Calu3 (cell line): ENCODE results near the gene BCAS3. TPM values are rescaled to one million over a fixed set of nuclear protein-coding genes. Genes with fewer than 3 reads are reported as not detected.
"Not testable (repeated sequence)": the region's sequence is repeated elsewhere in the genome, so short reads cannot be mapped to it uniquely, and the experiment has no call there.

Experiments
- BruUV-seq: library from RNA; stranded (reverse); fragments of 400-500 nt; replicated peaks from 2 replicates; lab custom pipeline; 2021; lab: Mats Ljungman, UMichigan
- CTCF ChIA-PET: fragments of 300-600 bp; sonication (Branson Sonifier 250); formaldehyde crosslinking; loops from one replicate; lab custom pipeline; 2022; ENCODE audit warnings: antibody characterized with exemption; lab: Charles Lee
- DNase-seq: peaks from one replicate; pipeline ENCODE4 v3.0.0; 2022
- H3K27ac Mint-ChIP-seq: one replicate; pipeline ENCODE4 v1.8.0; 2022; ENCODE audit warnings: mixed read lengths; ENCODE audit not compliant: unreplicated experiment
- H3K27me3 Mint-ChIP-seq: one replicate; pipeline ENCODE4 v1.8.0; 2022; ENCODE audit warnings: mixed read lengths; ENCODE audit not compliant: unreplicated experiment
- H3K36me3 Mint-ChIP-seq: one replicate; pipeline ENCODE4 v1.8.0; 2022; ENCODE audit warnings: mild to moderate bottlenecking, moderate library complexity, mixed read lengths; ENCODE audit not compliant: insufficient read depth, unreplicated experiment
- H3K4me1 Mint-ChIP-seq: one replicate; pipeline ENCODE4 v1.8.0; 2022; ENCODE audit warnings: mild to moderate bottlenecking, low read depth, mixed read lengths; ENCODE audit not compliant: unreplicated experiment
- H3K4me3 Mint-ChIP-seq: one replicate; pipeline ENCODE4 v1.8.0; 2022; ENCODE audit warnings: mild to moderate bottlenecking, low read depth, moderate library complexity, mixed read lengths; ENCODE audit not compliant: unreplicated experiment
- H3K9me3 Mint-ChIP-seq: one replicate; pipeline ENCODE4 v1.8.0; 2022; ENCODE audit warnings: low read depth, mixed read lengths; ENCODE audit not compliant: unreplicated experiment
- CTCF ChIP-seq: fragments of 200-600 bp; IDR thresholded peaks from one replicate; pipeline ENCODE4 v1.8.0; 2022; ENCODE audit warnings: antibody characterized with exemption; ENCODE audit not compliant: unreplicated experiment
- intact Hi-C: fragments of 100-400 bp; cut with micrococcal nuclease; formaldehyde crosslinking; loops from one replicate; pipeline ENCODE4 v1.10.0; 2022; ENCODE audit not compliant: unreplicated experiment
- total RNA-seq: library from RNA; stranded (reverse); gene quantifications from 2 replicates; pipeline ENCODE4 v1.2.3, GENCODE V29; 2022

The BCAS3 gene
- total RNA-seq, 1 experiment from 2014 or later = 10.9 TPM

GRCh38 chr17:60864708-60865005, 187.0 kb downstream of the BCAS3 start:
- H3K9me3 Mint-ChIP-seq = no peaks in the 10 kb centered on the region
- TF ChIP-seq CTCF = no peak
- intact Hi-C loops = no loop called here
- H3K4me3 Mint-ChIP-seq = no peak overlapping the region
- no peaks in the 10 kb centered on the region for H3K4me1 Mint-ChIP-seq
- no peak for DNase-seq
- no peaks in the 10 kb centered on the region for H3K27me3 Mint-ChIP-seq
- no TSS peak for BruUV-seq
- CTCF ChIA-PET = interaction anchor here (0.9 kb wide), 1 partner anchor 13 kb away, joined by 3 read pairs; no protein-coding TSS in a partner anchor
- H3K36me3 Mint-ChIP-seq = no peaks in the 10 kb centered on the region
- no peak overlapping the region for H3K27ac Mint-ChIP-seq

- Mint-ChIP-seq H3K36me3 (no peaks in the 10 kb centered on the region), H3K27ac (no peak overlapping the region), H3K4me1 (no peaks in the 10 kb centered on the region), H3K9me3 (no peaks in the 10 kb centered on the region), H3K4me3 (no peak overlapping the region), H3K27me3 (no peaks in the 10 kb centered on the region)
- intact Hi-C loops = no loop called here
- BruUV-seq = no TSS peak
- no peak for TF ChIP-seq CTCF
- DNase-seq = no peak
- CTCF ChIA-PET = no interaction called here
Measured at GRCh38 chr17:60874772-60875171, 197.1 kb downstream of the BCAS3 start.

- H3K36me3 Mint-ChIP-seq, CTCF ChIA-PET, H3K9me3 Mint-ChIP-seq, intact Hi-C loops, H3K27me3 Mint-ChIP-seq, H3K4me3 Mint-ChIP-seq, DNase-seq, H3K27ac Mint-ChIP-seq, BruUV-seq, H3K4me1 Mint-ChIP-seq: not testable (repeated sequence)
Measured at GRCh38 chr17:60886731-60887613, 209.3 kb downstream of the BCAS3 start.

- no peaks in the 10 kb centered on the region for H3K4me1 Mint-ChIP-seq
- no peak overlapping the region for H3K27ac Mint-ChIP-seq
- TF ChIP-seq CTCF = no peak
- CTCF ChIA-PET = no interaction called here
- BruUV-seq = no TSS peak
- DNase-seq = no peak
- intact Hi-C loops = no loop called here
- H3K27me3 Mint-ChIP-seq = no peaks in the 10 kb centered on the region
- H3K4me3 Mint-ChIP-seq = no peak overlapping the region
- no peaks in the 10 kb centered on the region for H3K9me3 Mint-ChIP-seq
- H3K36me3 Mint-ChIP-seq = no peaks in the 10 kb centered on the region
Measured at GRCh38 chr17:60887614-60888028, 210.0 kb downstream of the BCAS3 start.
